Measurements from ENCODE around the gene BTBD9.

Gene BTBD9

DNA sequence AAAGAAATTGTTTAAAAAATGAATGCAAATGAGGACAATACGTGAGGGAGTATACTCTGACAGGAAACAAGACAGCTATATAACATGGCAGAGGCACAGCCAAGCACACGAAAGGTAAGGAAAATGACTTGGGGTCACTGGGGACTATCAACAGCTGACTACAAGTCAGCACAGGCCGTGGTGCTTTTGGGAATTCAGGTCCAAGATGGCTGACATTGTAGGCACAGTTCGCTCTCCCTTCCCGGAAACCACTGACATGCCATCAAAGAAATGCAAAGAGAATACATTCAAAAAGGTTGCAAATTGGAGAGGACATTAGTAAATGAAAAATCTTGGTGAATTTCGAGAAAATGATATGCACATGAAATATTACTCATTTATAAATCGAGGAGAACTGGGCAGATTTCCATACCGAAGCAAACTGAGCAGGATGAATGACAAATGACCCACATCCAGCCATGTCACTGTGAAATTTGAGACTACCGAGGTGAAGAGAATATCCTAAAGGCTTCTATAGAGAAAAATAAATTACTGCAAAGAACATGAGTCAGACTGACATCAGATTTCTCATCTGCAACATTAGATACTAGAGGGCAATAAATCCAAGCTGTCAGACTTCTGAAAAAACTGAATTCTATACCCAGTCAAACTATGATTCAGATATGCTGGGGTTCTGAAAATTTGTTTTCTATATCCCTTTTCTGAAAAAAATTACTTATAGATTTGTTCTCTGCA is 391.1 kb downstream of the BTBD9 start:
- DNase-seq (ENCODE audit: low spot score) (no peak), FAIRE-seq (no peak)

DNA sequence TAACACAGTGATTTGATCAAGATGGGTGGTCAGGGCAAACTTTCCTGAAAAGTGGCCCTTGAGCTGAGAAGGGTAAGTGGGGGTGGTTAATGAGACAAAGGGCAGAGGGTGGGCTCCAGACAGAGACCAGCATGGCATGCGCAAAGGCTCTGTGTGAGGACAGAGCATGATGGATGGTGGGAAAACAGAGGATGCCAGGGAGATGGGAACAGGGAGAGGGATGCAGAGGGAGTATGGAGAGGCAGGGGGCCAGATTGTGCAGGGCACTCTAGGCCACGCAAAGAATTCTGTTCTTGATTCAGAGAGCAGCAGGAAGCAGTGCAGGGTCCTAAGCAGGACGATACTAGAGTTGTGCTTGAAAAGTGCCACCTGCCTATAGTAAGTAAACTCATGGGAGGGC is 394.4 kb downstream of the BTBD9 start:
- no peak for FAIRE-seq
- no peak for DNase-seq (ENCODE audit: low spot score)

DNA sequence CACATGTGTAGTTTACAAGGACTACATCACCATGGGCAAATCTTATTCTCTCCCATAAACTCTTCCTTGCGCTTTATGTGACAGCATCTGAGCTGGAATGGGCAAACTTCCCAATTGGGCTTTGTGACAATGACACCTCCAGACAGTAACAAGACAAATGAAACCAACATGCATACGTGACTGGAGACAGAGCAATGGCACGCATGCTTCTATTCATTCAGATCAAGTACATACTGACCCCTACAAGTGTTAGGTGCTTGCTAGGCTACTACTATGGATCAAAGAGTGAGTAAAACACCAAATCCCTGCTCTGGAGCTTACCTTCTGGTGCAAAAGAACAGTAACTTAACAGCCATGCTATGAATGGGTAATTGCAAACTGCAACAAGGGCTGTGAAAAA is 394.9 kb downstream of the BTBD9 start:
- FAIRE-seq (no peak), DNase-seq (ENCODE audit: low spot score) (no peak)

DNA sequence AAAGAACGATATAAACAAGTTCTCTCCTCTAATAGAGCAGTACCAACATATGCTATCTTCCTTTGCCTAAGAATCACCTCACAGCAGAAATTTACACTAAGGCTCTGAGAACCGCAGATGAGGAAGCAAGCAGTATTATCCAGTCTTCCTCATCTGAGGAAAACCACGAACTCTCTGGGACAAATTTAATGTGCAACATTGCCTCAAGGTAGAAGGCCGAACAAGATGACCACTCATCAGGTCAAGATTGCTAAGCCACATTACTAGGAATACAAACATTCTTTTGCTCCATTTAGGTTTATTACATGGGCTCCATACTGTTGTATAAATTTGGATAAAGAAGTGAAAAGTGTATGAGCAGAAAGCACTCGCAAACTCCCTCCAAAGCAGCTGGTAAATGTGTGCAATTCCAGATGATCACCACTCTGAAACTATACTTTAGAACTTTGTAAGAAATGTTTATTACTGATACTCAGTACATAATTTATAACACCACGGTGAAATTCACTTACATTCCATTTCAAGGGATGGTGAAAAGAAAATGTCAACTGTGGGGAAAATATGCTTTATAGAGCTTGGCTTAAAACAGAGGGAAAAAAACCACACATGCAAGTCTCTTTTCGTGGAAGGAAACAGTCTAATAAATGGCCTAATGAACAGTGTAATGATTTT is 398.4 kb downstream of the BTBD9 start:
- FAIRE-seq = no peak
- DNase-seq (ENCODE audit: low spot score) = no peak

DNA sequence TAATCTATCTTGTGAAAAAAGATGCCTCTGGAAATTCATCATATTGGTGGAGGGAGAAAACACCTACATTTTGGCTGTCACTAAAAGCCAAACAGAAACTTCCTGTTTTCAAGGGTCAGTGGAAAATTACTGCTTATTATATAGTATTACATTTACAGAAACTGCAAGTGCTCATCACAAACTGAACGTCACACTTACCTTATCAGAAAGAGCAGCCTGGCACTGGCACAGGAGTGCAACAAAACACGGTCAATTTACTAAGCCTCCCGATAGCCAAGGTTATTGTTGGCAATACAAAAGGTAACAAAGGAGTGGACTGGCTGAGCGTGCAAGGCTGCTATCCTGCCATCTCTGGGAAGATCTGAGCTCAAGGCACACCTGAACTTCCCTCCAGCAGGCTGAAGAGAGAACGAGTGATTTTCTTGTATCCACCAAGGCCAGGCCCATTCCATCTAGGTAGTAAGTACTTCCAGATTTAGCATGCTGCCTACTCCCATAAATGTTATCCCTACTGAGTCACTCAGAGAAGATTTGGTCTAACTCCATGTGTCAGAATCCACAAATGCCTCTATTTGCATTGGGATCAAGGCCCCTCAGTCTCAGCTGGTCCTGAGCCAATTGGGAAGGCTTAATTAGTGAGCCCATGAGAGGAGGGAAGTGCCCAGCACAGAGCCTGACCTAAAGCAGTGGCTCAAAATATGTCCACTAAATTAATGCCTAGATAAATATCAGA is 399.8 kb downstream of the BTBD9 start:
- DNase-seq (ENCODE audit: low spot score) = no peak
- no peak for FAIRE-seq

DNA sequence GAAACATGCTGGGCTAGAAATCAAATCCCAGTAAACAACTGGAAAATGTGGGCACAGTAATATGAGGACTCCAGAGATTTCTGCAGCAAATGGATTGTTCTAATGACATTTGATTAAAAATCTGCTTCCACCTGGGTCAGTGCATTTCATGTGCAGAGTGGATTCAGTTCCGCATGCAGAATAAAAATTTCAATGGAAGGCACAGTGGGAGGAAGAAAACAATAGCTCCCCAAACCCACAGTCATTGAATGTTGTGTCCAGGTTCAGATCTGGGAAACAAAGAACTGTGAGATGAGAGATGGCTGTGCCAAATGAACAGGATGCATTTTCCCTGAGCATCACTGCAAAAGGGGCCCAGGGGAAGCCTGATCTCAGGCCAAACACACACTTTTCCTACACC is 403.1 kb downstream of the BTBD9 start:
- FAIRE-seq (no peak), DNase-seq (ENCODE audit: low spot score) (no peak)

DNA sequence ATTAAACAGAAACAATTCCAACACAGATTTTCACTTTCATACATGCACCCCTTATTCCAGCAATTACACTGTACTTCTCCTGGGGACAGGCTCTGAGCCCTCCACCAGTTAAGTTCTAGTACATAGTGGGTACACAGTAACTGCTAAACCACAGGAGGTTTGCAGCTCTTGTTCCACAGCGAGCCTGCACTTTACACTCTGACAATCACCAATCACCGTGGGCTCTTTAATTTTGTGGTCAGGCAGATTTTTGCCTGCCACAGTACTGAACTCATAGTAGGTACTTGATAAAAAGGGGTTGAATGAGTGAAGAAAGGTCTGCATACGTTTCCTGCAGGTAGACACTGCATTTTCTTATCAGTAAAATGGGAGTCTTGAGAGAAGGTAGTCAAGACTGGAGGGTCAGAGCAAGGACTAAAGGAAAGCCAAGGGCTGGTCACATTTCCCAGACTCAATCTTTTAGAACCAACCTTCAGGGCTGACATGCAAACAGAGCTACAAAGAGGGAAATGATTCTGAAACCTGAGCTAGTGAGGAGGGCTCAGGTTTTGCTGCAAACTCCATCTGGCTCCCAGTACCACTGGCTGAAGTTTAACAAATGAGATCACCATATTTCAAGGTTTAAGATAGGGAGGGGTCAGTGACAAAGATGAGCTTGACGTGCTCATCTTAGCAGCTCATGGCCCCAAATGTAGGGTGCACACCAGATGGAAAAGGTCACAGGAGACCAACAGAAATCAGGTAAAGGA is 404.6 kb downstream of the BTBD9 start:
- FAIRE-seq (no peak), DNase-seq (ENCODE audit: low spot score) (no peak)

DNA sequence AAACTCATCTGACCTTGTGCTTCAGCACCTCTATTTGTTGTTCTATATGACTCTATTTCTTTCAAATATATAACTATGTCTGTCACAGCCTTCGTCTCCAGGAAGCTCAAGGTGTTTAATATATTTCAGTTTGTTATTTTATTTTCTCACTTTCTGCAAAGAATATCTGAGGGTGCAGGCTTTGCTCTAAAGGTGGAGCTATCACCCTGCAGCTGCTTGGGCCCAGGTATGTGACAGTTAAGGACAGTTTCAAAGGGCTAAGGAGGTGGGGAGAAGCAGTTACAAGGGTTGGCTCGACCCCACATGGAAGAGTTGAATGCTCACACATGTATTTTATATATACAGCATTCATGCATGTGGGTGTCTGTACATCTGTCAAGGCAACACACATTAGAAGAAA is 405.6 kb downstream of the BTBD9 start:
- DNase-seq (ENCODE audit: low spot score) = no peak
- FAIRE-seq = no peak

DNA sequence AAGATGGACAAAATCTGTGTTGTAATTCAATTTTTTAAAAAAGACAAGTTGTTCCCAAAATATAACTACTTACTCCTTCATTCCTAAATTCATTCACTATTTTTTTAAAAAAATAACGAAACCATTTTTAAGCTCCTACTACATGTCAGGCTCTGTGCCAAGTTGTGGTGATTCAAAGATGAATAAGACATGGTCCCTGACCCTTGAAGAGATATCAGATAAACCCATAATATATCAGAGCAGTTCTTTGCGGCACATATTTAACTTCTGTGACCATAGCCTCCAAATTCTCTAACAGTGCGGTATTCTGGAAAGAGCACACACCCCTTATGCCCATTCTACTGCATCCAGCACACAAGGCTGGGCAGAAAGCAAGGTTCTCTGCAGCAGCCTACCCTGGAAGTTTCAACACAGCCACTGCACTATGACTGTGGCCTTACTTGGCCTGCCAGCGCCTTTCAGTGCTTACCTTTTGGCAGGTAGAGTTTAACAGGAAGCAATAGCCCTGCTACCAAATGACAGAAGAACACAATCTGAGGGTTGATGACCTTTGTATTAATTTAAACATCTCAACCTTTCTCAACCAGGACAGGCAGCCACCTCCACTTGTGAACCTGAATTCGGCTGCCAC is 406.5 kb downstream of the BTBD9 start:
- FAIRE-seq (no peak), DNase-seq (ENCODE audit: low spot score) (no peak)

DNA sequence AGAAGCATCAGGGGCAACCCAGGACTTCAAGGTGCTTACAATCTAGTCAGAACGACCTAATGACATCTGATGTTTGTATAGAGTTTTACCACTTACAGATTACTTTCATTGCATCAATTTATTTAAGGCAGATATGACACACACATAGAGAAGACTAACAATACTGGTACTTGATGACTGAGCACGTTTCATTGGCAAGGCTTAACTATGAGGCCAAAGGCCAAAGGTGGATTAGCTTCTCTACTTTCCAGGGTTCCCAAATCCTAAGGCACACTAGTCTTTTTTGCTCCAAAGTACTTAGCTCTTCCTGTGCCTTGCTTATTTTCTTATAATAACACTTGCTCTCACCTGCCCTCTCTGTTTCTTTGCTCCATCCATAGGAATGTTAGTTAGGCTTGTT is 414.0 kb downstream of the BTBD9 start:
- DNase-seq (ENCODE audit: low spot score) = no peak
- no peak for FAIRE-seq

DNA sequence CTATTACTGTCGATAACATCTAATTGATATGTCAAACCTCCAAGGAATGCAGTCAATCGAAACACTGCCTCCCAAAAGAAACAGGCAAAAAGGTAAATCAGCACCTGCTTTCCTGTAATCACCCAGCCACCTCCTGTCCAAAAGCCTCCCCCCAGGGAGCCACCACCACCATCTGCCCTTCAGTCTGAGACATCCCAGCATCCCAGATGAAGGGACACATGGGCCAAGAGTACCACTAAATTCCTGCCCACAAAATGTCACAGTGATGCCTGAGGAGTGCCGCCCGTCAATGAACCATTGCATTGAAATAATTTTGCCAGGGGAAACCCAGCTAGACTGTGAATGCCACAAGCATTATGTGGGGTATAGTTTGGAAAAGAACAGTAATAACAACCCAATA is 418.5 kb downstream of the BTBD9 start:
- FAIRE-seq (no peak), DNase-seq (ENCODE audit: low spot score) (no peak)

DNA sequence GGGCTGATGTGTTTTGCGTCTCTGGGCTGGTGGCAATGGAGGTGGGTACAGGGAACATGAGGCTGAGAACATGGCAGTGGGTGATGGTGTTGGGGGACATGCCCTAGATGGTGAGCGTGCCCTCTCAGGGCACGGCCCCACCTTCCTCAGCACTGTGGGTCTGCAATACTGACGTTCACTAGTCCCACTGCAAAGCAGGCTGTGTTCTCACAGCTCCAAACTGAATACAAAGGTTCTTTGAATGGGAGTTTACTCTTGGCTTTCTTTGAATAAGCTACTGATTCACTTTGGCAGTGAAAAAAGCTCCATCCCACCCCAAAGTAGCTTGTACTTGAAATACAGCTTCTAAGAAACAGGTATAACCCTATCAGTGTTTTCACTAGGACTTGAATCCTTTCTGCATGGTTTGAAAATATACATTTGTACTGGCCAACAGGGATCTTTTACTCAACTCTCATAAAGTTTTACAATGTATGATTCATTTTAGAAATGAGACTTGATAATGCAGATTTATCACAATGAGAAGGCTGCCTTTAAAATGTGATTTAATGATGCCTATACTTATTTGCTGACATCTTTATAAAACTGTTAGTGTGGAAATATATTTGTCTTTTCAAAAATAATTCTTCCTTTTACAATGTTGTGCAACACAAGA is 419.5 kb downstream of the BTBD9 start:
- DNase-seq (ENCODE audit: low spot score) (no peak), FAIRE-seq (no peak)

DNA sequence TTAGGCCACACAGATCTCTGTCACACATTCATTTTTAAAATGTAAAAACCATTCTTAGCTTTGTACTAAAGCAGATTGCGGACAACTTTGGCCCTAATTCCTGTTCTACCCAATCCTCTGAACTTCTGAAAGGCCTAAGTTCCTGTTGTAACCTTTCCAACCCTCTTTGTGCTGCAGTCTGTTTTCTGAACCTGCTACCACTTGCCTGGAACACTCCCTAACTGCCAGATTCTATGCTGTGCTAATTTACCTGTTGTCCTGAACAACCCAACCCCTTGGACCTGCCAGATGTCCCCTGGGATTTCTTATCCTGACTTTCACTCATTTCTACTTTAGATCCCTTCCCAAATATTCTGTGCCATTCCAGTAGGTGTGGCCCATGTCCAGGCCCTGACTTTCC is 421.5 kb downstream of the BTBD9 start:
- no peak for FAIRE-seq
- DNase-seq (ENCODE audit: low spot score) = no peak

DNA sequence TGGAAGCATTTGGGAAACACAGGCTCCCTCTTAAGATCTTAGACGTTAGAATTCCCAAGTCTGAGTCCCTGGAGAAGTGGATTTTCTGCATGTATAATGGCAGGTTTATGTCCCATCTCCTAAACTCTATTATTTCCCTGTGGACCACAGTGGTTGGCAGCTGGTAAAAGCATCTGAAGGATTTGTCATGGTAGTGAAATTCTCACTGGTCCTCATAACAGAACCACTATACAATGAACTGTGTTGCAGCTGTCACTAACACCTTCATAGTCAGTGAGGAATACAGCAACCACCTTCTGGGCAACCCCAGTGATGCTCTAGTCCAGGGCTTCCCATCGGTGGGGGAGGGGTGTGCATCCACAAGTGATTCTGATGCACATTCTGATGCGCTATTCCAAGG is 423.3 kb downstream of the BTBD9 start:
- no peak for DNase-seq (ENCODE audit: low spot score)
- FAIRE-seq = no peak

DNA sequence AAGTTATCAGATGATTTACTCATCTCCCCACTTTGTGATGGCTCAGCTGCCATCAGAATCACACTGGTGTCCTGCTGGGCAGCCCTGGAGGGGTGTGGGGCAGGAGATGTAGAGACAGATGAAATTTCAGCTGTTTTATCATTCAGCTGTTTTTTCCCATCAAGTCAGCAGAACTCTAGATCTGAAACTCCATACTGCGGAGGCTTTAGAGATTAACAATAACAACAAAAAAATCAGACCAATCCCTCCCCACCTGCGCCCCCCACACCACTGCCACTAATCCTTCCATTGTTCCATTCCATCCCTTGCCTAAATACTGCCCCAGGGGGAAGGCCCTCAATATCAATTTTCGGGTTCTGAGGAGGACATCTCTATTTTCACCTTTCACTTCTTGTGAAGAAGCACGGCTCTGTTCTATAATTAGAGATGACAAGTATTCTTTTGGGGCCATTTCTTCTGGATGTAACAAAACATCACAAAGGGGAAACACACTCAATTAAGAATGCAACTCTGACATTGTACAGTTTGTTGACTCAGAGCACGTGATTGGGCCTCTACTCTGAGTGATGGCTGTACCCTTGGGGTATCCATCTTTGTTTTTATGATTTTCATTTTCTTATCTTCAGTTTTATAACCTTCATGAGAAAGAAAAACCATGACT is 423.9 kb downstream of the BTBD9 start:
- DNase-seq (ENCODE audit: low spot score) (no peak), FAIRE-seq (no peak)

DNA sequence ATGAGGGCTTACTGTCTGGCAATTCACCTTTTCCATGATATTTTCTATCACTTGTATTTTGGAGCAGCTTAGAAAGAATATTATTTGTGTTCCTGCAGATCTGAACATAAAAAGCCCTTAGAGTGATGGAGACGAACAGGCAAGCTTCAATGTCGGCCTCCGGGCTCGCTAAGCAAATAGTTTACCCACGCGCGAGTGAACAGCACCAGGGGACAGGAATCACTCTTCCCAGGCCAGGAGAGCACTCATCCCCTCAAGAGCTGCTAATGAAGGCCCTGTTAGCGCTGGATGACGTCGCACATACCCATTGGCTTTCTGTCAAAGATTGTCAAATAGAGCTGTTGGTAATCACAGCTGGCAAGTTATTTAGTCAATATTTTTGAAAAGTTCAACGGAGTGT is 424.5 kb downstream of the BTBD9 start:
- FAIRE-seq = no peak
- no peak for DNase-seq (ENCODE audit: low spot score)

DNA sequence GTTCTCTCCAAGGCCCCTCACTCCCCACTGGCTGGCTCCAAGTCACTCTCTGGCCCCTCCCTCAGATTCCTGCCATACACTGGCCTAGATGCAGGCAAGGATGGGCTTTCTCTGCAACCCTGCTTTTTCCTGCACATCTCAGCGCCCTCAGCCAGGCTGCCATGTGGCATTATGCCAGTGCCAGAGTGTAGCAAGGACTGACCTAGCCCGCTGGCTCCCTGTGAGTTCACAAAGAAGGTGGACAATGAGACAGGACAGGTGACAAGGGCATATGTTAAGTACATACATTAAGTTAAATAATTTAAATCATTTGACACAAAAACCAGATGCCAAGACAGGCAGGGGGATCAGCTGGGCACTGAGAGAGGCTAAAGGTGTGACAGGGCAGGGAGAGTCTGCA is 425.6 kb downstream of the BTBD9 start:
- no peak for DNase-seq (ENCODE audit: low spot score)
- no peak for FAIRE-seq

DNA sequence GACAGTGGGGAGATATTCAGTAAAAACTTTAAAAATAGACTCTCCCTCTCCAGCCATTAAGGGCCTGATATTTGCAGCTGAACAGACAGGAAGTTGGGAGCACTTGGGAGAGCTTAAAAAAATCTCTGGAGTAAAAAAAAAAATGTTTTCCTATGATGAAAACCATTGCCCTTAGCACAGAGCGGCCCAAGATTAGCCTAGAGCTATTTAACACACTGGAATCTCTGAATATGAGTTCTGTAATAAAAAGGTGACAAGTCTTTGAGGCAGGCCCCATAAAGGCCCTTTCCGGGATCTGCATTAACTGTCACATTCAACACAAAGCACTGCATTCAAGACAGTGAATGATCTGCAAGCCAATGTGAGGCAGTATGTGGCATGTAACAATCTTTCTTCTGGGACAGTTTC is 426.5 kb downstream of the BTBD9 start:
- DNase-seq (ENCODE audit: low spot score) = no peak
- no peak for FAIRE-seq

DNA sequence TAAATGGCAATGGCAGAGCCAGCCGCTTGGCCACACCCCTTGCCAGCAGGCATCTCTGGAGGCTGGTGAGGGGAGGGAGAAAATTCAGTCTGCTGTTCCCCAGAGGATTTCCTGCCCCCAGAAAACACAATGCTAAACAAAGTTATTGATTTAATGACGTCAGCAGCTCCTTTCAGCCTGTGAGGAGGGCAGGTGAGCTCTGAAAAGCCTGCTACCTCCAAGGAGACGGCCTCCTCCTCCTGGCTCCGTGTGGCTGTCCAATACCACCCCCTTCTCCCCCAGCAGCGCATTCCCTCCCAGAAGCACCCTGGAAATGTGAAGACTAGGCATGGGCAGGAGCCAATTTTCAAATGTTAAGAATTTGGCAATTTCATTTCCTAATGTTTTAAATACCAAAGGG is 427.1 kb downstream of the BTBD9 start:
- DNase-seq (ENCODE audit: low spot score) (no peak), FAIRE-seq (no peak)

DNA sequence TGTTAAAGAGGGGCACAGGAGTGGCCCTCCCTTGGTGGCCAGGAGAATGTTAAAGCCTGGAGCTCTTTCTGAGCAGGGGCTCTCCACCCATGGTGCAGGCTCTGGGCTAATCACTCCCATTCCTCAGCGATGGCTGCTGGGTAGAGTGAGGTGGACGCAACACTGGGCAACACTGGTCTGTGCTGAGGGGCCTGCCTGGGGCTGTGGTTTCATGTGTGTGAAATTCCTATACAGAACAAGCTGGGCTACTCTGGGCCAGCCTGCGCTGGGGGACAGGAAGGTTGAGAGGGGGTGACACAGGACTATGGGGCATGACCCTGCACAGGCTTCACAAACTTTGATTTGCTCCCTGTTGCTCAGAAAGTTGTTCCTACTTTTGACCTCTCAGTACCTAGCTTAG is 427.6 kb downstream of the BTBD9 start:
- no peak for DNase-seq (ENCODE audit: low spot score)
- FAIRE-seq = no peak

Measured in urothelium cell line (cell line).